Endothelial cell of umbilical vein (primary cell): ENCODE results near the gene PGR. TPM values are rescaled to one million over a fixed set of nuclear protein-coding genes. Genes with fewer than 3 reads are reported as not detected.

Experiments used
- BruUV-seq: library from RNA; stranded (reverse); fragments of 400-500 nt; replicated peaks from 2 replicates; lab custom pipeline; 2021; lab: Mats Ljungman, UMichigan
- CTCF ChIA-PET: fragments of 300-600, 350-600 bp; sonication (Branson Sonifier 250); formaldehyde crosslinking; loops from one replicate; lab custom pipeline; 2021; ENCODE audit warnings: antibody characterized with exemption, inconsistent platforms; lab: Charles Lee
- POLR2A ChIA-PET: fragments of 300-600, 350-600 bp; sonication (Branson Sonifier 250); formaldehyde crosslinking; loops from one replicate; lab custom pipeline; 2021; ENCODE audit warnings: antibody characterized with exemption, inconsistent platforms; lab: Charles Lee
- DNase-seq: peaks from one replicate; pipeline ENCODE4 v3.0.0-alpha.2; 2011; ENCODE audit warnings: low read depth, low spot score
- FAIRE-seq: peaks from 2 replicates; lab custom pipeline; 2011; peaks lifted over from hg19 to GRCh38; lab: Jason Lieb, UNC
- H2AFZ ChIP-seq: 2 replicates; pipeline ENCODE4 v1.6.0; 2012; ENCODE audit warnings: low read depth, low read length, control low read depth, inconsistent platforms
- H3K27ac ChIP-seq: 2 replicates; pipeline ENCODE4 v1.5.1; 2011; ENCODE audit warnings: low read depth, mild to moderate bottlenecking, control low read depth, low read length, moderate library complexity; ENCODE audit not compliant: insufficient read depth
- H3K27me3 ChIP-seq, 2 experiments: 2 replicates each; pipeline versions ENCODE4 v1.6.0 to v1.6.1; 2011; ENCODE audit warnings: low read length in 2 of 2, mixed read lengths in 1 of 2; ENCODE audit not compliant: control insufficient read depth in 2 of 2, insufficient read depth in 2 of 2
- H3K36me3 ChIP-seq, 2 experiments: 2 replicates in 1 of 2; 3 replicates in 1 of 2; pipeline ENCODE4 v1.5.1; 2011; ENCODE audit warnings: low read length in 2 of 2, mild to moderate bottlenecking in 1 of 2, moderate library complexity in 1 of 2; ENCODE audit not compliant: control insufficient read depth in 2 of 2, insufficient read depth in 2 of 2; ENCODE audit errors: extremely low read depth in 1 of 2
- H3K4me1 ChIP-seq: 3 replicates; pipeline ENCODE4 v1.5.1; 2011; ENCODE audit warnings: mild to moderate bottlenecking, low read length; ENCODE audit not compliant: control insufficient read depth, insufficient read depth; ENCODE audit errors: extremely low read depth
- H3K4me2 ChIP-seq: 2 replicates; pipeline ENCODE4 v1.6.1; 2011; ENCODE audit warnings: low read length, control low read depth, mixed read lengths; ENCODE audit not compliant: insufficient read depth
- H3K4me3 ChIP-seq, 3 experiments: fragments of 200-600 bp in 1 of 3; sonication (generic), shearing (Covaris generic) in 1 of 3; replicated peaks in 1 of 3; 2 replicates each; pipeline ENCODE4 v1.5.1; 2011 to 2016; ENCODE audit warnings: control low read depth in 3 of 3, low read length in 3 of 3, mild to moderate bottlenecking in 2 of 3, inconsistent platforms in 1 of 3, low read depth in 1 of 3, moderate library complexity in 1 of 3; ENCODE audit not compliant: insufficient read depth in 1 of 3
- H3K79me2 ChIP-seq: 2 replicates; pipeline ENCODE4 v1.6.0; 2012; ENCODE audit warnings: low read length, inconsistent platforms; ENCODE audit not compliant: control insufficient read depth, insufficient read depth
- H3K9ac ChIP-seq: replicated peaks from 2 replicates; pipeline ENCODE3; 2011; ENCODE audit warnings: low read length, control low read depth; ENCODE audit not compliant: insufficient read depth; ENCODE audit errors: extremely low read depth
- H3K9me1 ChIP-seq: replicated peaks from 3 replicates; pipeline ENCODE4 v1.6.0; 2011; ENCODE audit warnings: mild to moderate bottlenecking, low read length; ENCODE audit not compliant: control insufficient read depth, insufficient read depth; ENCODE audit errors: extremely low read depth
- H3K9me3 ChIP-seq: replicated peaks from 2 replicates; pipeline ENCODE4 v1.5.1; 2012; ENCODE audit warnings: low read length, inconsistent platforms; ENCODE audit not compliant: control insufficient read depth, insufficient read depth
- H4K20me1 ChIP-seq: replicated peaks from 2 replicates; pipeline ENCODE3; 2011; ENCODE audit warnings: mild to moderate bottlenecking, low read length; ENCODE audit not compliant: control insufficient read depth, insufficient read depth; ENCODE audit errors: extremely low read depth
- FOS ChIP-seq: IDR thresholded peaks from 2 replicates; pipeline ENCODE4 v1.6.1; 2011; ENCODE audit warnings: mild to moderate bottlenecking, low read length, moderate library complexity, borderline replicate concordance; ENCODE audit not compliant: insufficient read depth
- GATA2 ChIP-seq: IDR thresholded peaks from 2 replicates; pipeline ENCODE4 v1.7.0; 2011; ENCODE audit warnings: low read depth, mild to moderate bottlenecking, moderate library complexity, mixed read lengths, low read length; ENCODE audit not compliant: insufficient read length, insufficient read depth
- MYC ChIP-seq: IDR thresholded peaks from one replicate; pipeline ENCODE4 v1.6.1; 2011; ENCODE audit warnings: mild to moderate bottlenecking, low read depth, low read length
- POLR2A ChIP-seq: IDR thresholded peaks from 2 replicates; pipeline ENCODE4 v1.6.1; 2012; ENCODE audit warnings: low read depth, mild to moderate bottlenecking, control low read depth, low read length
- POLR2AphosphoS5 ChIP-seq: IDR thresholded peaks from 2 replicates; pipeline ENCODE4 v1.6.1; 2012; ENCODE audit warnings: low read depth, mild to moderate bottlenecking, control low read depth, low read length, moderate library complexity; ENCODE audit not compliant: insufficient read depth
- dilution Hi-C: fragments of 300-500 bp; cut with MboI; formaldehyde crosslinking; loops from one replicate; pipeline ENCODE4 v1.15.0; 2019; ENCODE audit warnings: low sequenced_read_pairs; ENCODE audit not compliant: extremely low pct_ligation_motif_present
- intact Hi-C: fragments of 100-400 bp; cut with micrococcal nuclease; formaldehyde crosslinking; loops from one replicate; pipeline ENCODE4 v1.10.0; 2022
- polyA plus RNA-seq, 4 experiments: library from polyadenylated mRNA; depleted of rRNA in 3 of 4; stranded (reverse) in 3 of 4; unstranded in 1 of 4; fragments of >200 nt; gene quantifications; 2 replicates each; pipeline versions ENCODE4 v1.2.1 to v1.2.3, GENCODE V29; 2011 to 2012; ENCODE audit warnings: missing spikeins in 1 of 4
- total RNA-seq: library from RNA; stranded (reverse); gene quantifications from 2 replicates; pipeline ENCODE4 v1.2.3, GENCODE V29; 2021

PGR gene
- total and polyA plus RNA-seq, 2 donors (not counting 3 experiments of a cell fraction or from before 2014, with no cell fraction given): not detected

DNA sequence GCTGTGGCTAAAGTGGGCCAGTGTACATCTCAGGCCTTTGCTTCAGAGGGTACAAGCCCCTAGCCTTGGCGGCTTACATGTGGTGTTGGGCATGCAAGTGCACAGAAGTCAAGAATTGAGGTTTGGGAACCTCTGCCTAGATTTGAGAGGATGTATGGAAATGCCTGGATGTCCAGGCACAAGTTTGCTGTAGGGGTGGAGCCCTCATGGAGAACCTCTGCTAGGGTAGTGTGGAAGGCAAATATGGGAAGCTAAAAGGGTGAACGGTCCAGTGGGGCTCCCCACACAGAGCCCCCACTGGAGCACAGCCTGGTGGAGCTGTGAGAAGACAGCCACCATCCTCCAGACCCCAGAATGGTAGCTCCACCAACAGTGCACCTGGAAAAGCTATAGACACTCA lies 28.5 kb upstream of the PGR start:
- H3K9me3 ChIP-seq: no peaks in the 10 kb centered on the region
- FAIRE-seq: no peak
- TF ChIP-seq POLR2A (no peak), POLR2AphosphoS5 (no peak), GATA2 (no peak)
- H3K4me1 ChIP-seq: no peaks in the 10 kb centered on the region
- DNase-seq: no peak
- ChIA-PET POLR2A (no interaction called here), CTCF (no interaction called here)
- no peaks in the 10 kb centered on the region for H3K9me1 ChIP-seq
- no peak overlapping the region for H3K9ac ChIP-seq
- BruUV-seq: no TSS peak
- intact Hi-C loops (no loop called here), dilution Hi-C loops (no loop called here)
- no peak overlapping the region for H2AFZ ChIP-seq
- H3K36me3 ChIP-seq: no peaks in the 10 kb centered on the region
- no peaks in the 10 kb centered on the region for H3K27me3 ChIP-seq
- no peak overlapping the region for H3K27ac ChIP-seq
- H3K4me3 ChIP-seq: no peak overlapping the region
- no peak overlapping the region for H3K4me2 ChIP-seq
- H4K20me1 ChIP-seq: no peaks in the 10 kb centered on the region
- H3K79me2 ChIP-seq: no peaks in the 10 kb centered on the region

- Histone ChIP-seq H4K20me1 (no peaks in the 10 kb centered on the region), H3K4me2 (no peak overlapping the region), H3K27ac (no peak overlapping the region), H3K79me2 (no peaks in the 10 kb centered on the region), H3K9me3 (no peaks in the 10 kb centered on the region), H2AFZ (no peak overlapping the region), H3K9ac (no peak overlapping the region), H3K9me1 (no peaks in the 10 kb centered on the region), H3K4me1 (no peaks in the 10 kb centered on the region), H3K36me3 (no peaks in the 10 kb centered on the region), H3K4me3 (no peak overlapping the region), H3K27me3 (no peaks in the 10 kb centered on the region)
- CTCF ChIA-PET: no interaction called here
- POLR2A ChIA-PET: no interaction called here
- no TSS peak for BruUV-seq
- dilution Hi-C loops: no loop called here
- DNase-seq: no peak
- FAIRE-seq: no peak
- TF ChIP-seq FOS (no peak), POLR2AphosphoS5 (no peak), MYC (no peak)
- intact Hi-C loops: no loop called here
Measured at GRCh38 chr11:101138245-101138930, 8.8 kb upstream of the PGR start.
